GM12892 (cell line): ENCODE data around the gene PEMT.

Source experiments
- DNase-seq: peaks from one replicate; pipeline ENCODE4 v3.0.0; 2011; ENCODE audit not compliant: insufficient read length
- FAIRE-seq: peaks from 2 replicates; lab custom pipeline; 2011; peaks lifted over from hg19 to GRCh38; lab: Jason Lieb, UNC
- POLR2A ChIP-seq: IDR thresholded peaks from 2 replicates; pipeline ENCODE4 v1.6.1; 2011; ENCODE audit warnings: low read depth, low read length, control low read depth
- POLR2AphosphoS5 ChIP-seq: IDR thresholded peaks from 2 replicates; pipeline ENCODE4 v1.6.1; 2011; ENCODE audit warnings: low read depth, low read length, control low read depth
- TAF1 ChIP-seq: IDR thresholded peaks from 2 replicates; pipeline ENCODE4 v1.6.1; 2011; ENCODE audit warnings: low read depth, mild to moderate bottlenecking, control low read depth, low read length, borderline replicate concordance

The PEMT gene

GRCh38 chr17:17533901-17534441, 57.5 kb downstream of the PEMT start:
- FAIRE-seq (no peak), DNase-seq (no peak)
- TF ChIP-seq TAF1 = no peak

- TF ChIP-seq POLR2A = no peak
- no peak for TF ChIP-seq TAF1
- no peak for TF ChIP-seq POLR2AphosphoS5
- DNase-seq (no peak), FAIRE-seq (no peak)
These were observed 58.5 kb downstream of the PEMT start for GRCh38 chr17:17532991-17533390.

- TF ChIP-seq POLR2A (no peak), POLR2AphosphoS5 (no peak), TAF1 (no peak)
- FAIRE-seq (no peak), DNase-seq (no peak)
These were observed 60.4 kb downstream of the PEMT start for GRCh38 chr17:17531156-17531555.

- DNase-seq (no peak), FAIRE-seq (no peak)
- no peak for TF ChIP-seq TAF1
- no peak for TF ChIP-seq POLR2AphosphoS5
- no peak for TF ChIP-seq POLR2A
These were observed 62.5 kb downstream of the PEMT start for GRCh38 chr17:17528696-17529652.

GRCh38 chr17:17527956-17528500, 63.5 kb downstream of the PEMT start:
- no peak for DNase-seq
- FAIRE-seq = no peak
- TF ChIP-seq POLR2A = no peak
- no peak for TF ChIP-seq POLR2AphosphoS5
- no peak for TF ChIP-seq TAF1

- no peak for FAIRE-seq
- TF ChIP-seq TAF1 = no peak
- TF ChIP-seq POLR2AphosphoS5 = no peak
- TF ChIP-seq POLR2A = no peak
- no peak for DNase-seq
These were observed 64.0 kb downstream of the PEMT start for GRCh38 chr17:17527534-17527933.

GRCh38 chr17:17526369-17526768, 65.1 kb downstream of the PEMT start:
- DNase-seq (no peak), FAIRE-seq (no peak)
- no peak for TF ChIP-seq POLR2A
- TF ChIP-seq TAF1 = no peak
- TF ChIP-seq POLR2AphosphoS5 = no peak

- DNase-seq (no peak), FAIRE-seq (no peak)
- no peak for TF ChIP-seq POLR2A
- TF ChIP-seq POLR2AphosphoS5 = no peak
- no peak for TF ChIP-seq TAF1
These were observed 65.6 kb downstream of the PEMT start for GRCh38 chr17:17525956-17526355.

- FAIRE-seq (no peak), DNase-seq (no peak)
- no peak for TF ChIP-seq POLR2AphosphoS5
- no peak for TF ChIP-seq TAF1
These were observed 66.2 kb downstream of the PEMT start for GRCh38 chr17:17525311-17525710.

GRCh38 chr17:17523731-17524490, 67.6 kb downstream of the PEMT start:
- TF ChIP-seq POLR2A (no peak), POLR2AphosphoS5 (no peak), TAF1 (no peak)
- FAIRE-seq (no peak), DNase-seq (no peak)

- DNase-seq (no peak), FAIRE-seq (no peak)
- TF ChIP-seq TAF1 (no peak), POLR2AphosphoS5 (no peak), POLR2A (no peak)
These were observed 68.3 kb downstream of the PEMT start for GRCh38 chr17:17523001-17523730.
